ENCODE results near the gene MAST4. TPM values are rescaled to one million over a fixed set of nuclear protein-coding genes. Genes with fewer than 3 reads are reported as not detected.

The MAST4 gene
- total RNA-seq, 1 donor from 2014 or later: 11.3 TPM

DNA sequence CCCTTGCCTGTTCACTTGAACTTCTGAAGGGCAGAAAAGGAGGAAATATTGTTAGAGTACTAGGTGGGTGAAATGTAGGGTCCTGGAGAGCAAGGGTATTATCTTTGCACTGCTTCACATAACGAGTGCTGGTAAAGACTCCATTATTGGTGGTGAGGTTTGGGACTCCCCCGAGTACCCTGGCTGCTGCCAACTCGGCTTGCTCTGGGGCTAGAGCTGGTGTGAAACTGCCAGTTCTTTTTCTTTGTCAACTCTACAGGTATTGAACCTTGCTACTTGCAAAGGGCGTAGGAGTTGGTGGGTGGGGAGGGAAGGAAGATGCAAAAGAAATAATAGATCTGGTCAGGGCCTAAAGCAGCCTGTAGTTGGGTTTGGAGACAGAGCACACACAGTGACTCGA, 16.0 kb downstream of the MAST4 start:
- Mint-ChIP-seq H3K4me3 (ENCODE audit: unreplicated experiment) (no peak overlapping the region), H3K9me3 (ENCODE audit: low read depth) (no peaks in the 10 kb centered on the region), H3K27ac (ENCODE audit: unreplicated experiment) (no peak overlapping the region), H3K27me3 (ENCODE audit: low read depth) (peaks cover 15% of the 10 kb centered on the region), H3K36me3 (ENCODE audit: low read depth) (peaks cover 1% of the 10 kb centered on the region), H3K4me1 (ENCODE audit: low read depth) (peaks cover 17% of the 10 kb centered on the region)
- TF ChIP-seq, protein P1, sequence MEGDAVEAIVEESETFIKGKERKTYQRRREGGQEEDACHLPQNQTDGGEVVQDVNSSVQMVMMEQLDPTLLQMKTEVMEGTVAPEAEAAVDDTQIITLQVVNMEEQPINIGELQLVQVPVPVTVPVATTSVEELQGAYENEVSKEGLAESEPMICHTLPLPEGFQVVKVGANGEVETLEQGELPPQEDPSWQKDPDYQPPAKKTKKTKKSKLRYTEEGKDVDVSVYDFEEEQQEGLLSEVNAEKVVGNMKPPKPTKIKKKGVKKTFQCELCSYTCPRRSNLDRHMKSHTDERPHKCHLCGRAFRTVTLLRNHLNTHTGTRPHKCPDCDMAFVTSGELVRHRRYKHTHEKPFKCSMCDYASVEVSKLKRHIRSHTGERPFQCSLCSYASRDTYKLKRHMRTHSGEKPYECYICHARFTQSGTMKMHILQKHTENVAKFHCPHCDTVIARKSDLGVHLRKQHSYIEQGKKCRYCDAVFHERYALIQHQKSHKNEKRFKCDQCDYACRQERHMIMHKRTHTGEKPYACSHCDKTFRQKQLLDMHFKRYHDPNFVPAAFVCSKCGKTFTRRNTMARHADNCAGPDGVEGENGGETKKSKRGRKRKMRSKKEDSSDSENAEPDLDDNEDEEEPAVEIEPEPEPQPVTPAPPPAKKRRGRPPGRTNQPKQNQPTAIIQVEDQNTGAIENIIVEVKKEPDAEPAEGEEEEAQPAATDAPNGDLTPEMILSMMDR (IDR thresholded peaks at IDR 0.05): no peak
- no peak for DNase-seq (ENCODE audit: low spot score)

DNA sequence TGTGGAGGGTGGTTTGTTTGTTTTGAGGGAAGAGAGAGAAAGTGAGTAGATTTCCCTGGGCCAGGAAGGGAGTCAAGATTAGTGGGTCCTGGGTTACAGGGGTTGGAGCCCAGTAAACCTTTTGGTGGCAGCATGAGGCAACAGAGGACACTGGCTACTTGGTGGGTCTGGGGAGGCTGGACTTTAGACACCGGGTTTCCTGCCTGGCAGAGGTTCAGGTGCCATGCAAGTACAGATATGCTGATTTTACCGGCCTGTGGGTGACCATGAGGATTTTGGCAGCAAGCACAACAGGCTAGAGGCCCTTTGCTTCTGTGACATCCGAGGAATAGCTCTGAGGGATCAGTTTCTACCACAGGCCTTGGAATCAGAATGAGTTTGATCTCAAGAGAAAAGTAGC, 18.9 kb downstream of the MAST4 start:
- peaks cover 33% of the 10 kb centered on the region for H3K4me1 Mint-ChIP-seq (ENCODE audit: low read depth)
- H3K27me3 Mint-ChIP-seq (ENCODE audit: low read depth): peaks cover 11% of the 10 kb centered on the region
- TF ChIP-seq, protein P1 (IDR thresholded peaks at IDR 0.05): no peak
- DNase-seq (ENCODE audit: low spot score): no peak
- H3K4me3 Mint-ChIP-seq (ENCODE audit: unreplicated experiment): no peak overlapping the region
- H3K27ac Mint-ChIP-seq (ENCODE audit: unreplicated experiment): no peak overlapping the region
- peaks cover 1% of the 10 kb centered on the region for H3K36me3 Mint-ChIP-seq (ENCODE audit: low read depth)
- no peaks in the 10 kb centered on the region for H3K9me3 Mint-ChIP-seq (ENCODE audit: low read depth)

DNA sequence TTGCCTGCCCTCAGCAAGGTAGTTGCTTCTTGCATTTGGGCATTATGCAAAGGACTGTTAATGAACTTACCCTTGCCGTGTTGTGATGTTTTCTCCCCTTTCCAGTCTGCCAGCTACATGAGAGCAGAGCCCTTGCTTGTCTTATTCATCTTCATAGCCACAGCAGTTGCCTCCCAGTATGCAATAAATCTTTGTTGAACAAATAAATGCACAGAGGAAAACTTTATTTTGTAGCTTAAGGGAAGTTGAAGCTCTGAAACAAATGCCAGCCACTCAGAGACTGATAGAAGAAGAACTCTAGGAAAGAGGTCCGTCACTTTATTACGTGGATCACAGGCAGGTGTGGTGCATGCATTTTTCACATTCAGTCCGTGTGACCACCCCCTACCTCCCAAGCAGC, 19.7 kb downstream of the MAST4 start:
- no peak for DNase-seq (ENCODE audit: low spot score)
- peaks cover 38% of the 10 kb centered on the region for H3K4me1 Mint-ChIP-seq (ENCODE audit: low read depth)
- peaks cover 9% of the 10 kb centered on the region for H3K27me3 Mint-ChIP-seq (ENCODE audit: low read depth)
- peaks cover 1% of the 10 kb centered on the region for H3K36me3 Mint-ChIP-seq (ENCODE audit: low read depth)
- H3K27ac Mint-ChIP-seq (ENCODE audit: unreplicated experiment): no peak overlapping the region
- TF ChIP-seq, protein P1 (IDR thresholded peaks at IDR 0.05): no peak
- H3K9me3 Mint-ChIP-seq (ENCODE audit: low read depth): no peaks in the 10 kb centered on the region
- H3K4me3 Mint-ChIP-seq (ENCODE audit: unreplicated experiment): no peak overlapping the region

DNA sequence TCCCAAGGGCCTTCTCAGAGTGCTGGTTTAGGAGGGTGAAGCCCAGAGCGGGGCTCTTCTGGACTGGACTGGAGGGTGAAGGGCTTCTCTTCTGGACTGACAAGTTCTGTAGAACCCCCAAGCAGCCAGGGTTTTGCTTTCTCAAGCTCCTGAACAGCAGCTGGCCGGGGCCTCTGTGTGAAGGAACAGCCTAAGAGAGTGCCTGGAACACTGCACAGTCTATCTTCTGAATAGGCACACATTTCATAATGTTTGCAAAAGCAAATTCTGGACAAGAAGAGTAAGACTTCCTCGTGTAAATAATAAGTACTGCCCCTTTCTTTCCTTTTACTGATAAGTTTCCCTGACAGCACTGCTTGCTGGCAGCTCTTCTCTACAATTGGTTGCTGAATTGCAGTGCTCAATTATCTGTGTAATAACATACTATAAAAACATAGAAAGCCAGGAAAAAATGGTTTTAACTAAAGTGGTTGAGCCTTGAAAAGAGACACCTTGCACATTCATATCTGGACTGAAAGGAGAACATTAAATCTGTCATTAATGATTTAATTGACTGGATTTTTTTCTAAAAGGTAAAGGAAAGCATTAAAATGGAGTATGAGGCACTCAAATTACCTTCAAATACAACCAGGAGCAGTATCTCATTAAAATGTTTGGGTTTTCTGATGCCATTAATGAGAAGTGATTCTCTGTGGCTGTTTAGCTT, 20.5 kb downstream of the MAST4 start:
- H3K36me3 Mint-ChIP-seq (ENCODE audit: low read depth): peaks cover 1% of the 10 kb centered on the region
- no peak overlapping the region for H3K27ac Mint-ChIP-seq (ENCODE audit: unreplicated experiment)
- DNase-seq (ENCODE audit: low spot score): no peak
- peaks cover 6% of the 10 kb centered on the region for H3K27me3 Mint-ChIP-seq (ENCODE audit: low read depth)
- H3K4me3 Mint-ChIP-seq (ENCODE audit: unreplicated experiment): no peak overlapping the region
- TF ChIP-seq, protein P1 (IDR thresholded peaks at IDR 0.05): no peak
- no peaks in the 10 kb centered on the region for H3K9me3 Mint-ChIP-seq (ENCODE audit: low read depth)
- peaks cover 46% of the 10 kb centered on the region for H3K4me1 Mint-ChIP-seq (ENCODE audit: low read depth)

DNA sequence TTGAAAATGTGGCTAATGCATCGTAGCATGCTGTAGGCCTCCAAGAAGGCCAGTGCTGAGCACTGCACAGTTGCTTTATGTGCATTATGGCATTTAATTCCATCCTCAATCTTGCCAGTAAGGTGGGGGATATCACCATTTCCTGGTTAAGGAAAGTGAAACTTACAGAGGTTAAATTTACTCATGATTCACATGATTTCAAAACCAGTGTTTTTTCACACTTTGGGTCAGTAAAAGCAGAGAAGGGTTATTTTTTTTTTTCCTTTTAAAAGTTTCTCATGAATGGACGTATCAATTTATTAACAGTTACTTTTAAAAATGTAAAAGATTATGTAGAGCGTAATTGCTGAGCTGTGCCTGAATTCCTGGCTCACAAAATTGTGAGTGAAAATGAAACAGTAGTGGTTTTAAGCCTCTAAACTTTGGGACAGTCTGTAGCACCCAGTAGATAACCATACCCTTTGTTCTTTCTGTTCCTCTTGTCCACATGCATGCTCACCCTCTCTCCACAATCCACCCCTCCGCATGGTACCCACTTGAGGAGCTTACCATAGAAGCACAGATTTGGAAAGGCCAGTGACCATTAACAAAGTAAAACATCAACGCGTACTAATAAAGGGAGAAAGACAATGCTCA, 21.2 kb downstream of the MAST4 start:
- Mint-ChIP-seq H3K27me3 (ENCODE audit: low read depth) (peaks cover 6% of the 10 kb centered on the region), H3K4me1 (ENCODE audit: low read depth) (peaks cover 51% of the 10 kb centered on the region), H3K9me3 (ENCODE audit: low read depth) (no peaks in the 10 kb centered on the region), H3K27ac (ENCODE audit: unreplicated experiment) (no peak overlapping the region), H3K36me3 (ENCODE audit: low read depth) (peaks cover 1% of the 10 kb centered on the region), H3K4me3 (ENCODE audit: unreplicated experiment) (no peak overlapping the region)
- TF ChIP-seq, protein P1 (IDR thresholded peaks at IDR 0.05): no peak
- DNase-seq (ENCODE audit: low spot score): no peak
